MCF 10A (cell line): ENCODE measurements around the gene CTNNA1. TPM values are rescaled to one million over a fixed set of nuclear protein-coding genes. Genes with fewer than 3 reads are reported as not detected.

Experiments used
- BruUV-seq: library from RNA; stranded (reverse); fragments of 400-500 nt; replicated peaks from 2 replicates; lab custom pipeline; 2021; lab: Mats Ljungman, UMichigan
- CTCF ChIA-PET: fragments of 300-600 bp; sonication (Branson Sonifier 250); formaldehyde crosslinking; extraction: SDS; loops from one replicate; lab custom pipeline; 2021; ENCODE audit warnings: antibody characterized with exemption, inconsistent platforms; lab: Yijun Ruan, JAX
- POLR2A ChIA-PET: fragments of 300-600, 350-650 bp; sonication (Branson Sonifier 250); formaldehyde crosslinking; extraction: SDS; loops from one replicate; lab custom pipeline; 2020; ENCODE audit warnings: antibody characterized with exemption, inconsistent platforms; lab: Yijun Ruan, JAX
- DNase-seq: peaks from one replicate; pipeline ENCODE4 v3.0.0-alpha.2; 2018; ENCODE audit not compliant: unreplicated experiment
- H3K27ac Mint-ChIP-seq: one replicate; pipeline ENCODE4 v1.8.0; 2022; ENCODE audit warnings: mild to moderate bottlenecking, low read depth, mixed read lengths; ENCODE audit not compliant: unreplicated experiment
- H3K27me3 Mint-ChIP-seq: one replicate; pipeline ENCODE4 v1.8.0; 2022; ENCODE audit warnings: mixed read lengths; ENCODE audit not compliant: insufficient read depth, unreplicated experiment
- H3K36me3 Mint-ChIP-seq: one replicate; pipeline ENCODE4 v1.8.0; 2022; ENCODE audit warnings: mild to moderate bottlenecking, moderate library complexity, mixed read lengths; ENCODE audit not compliant: insufficient read depth, unreplicated experiment
- H3K4me1 Mint-ChIP-seq: one replicate; pipeline ENCODE4 v1.8.0; 2022; ENCODE audit warnings: mixed read lengths; ENCODE audit not compliant: insufficient read depth, unreplicated experiment
- H3K4me3 Mint-ChIP-seq: one replicate; pipeline ENCODE4 v1.8.0; 2022; ENCODE audit warnings: mild to moderate bottlenecking, moderate library complexity, mixed read lengths; ENCODE audit not compliant: unreplicated experiment
- H3K9me3 Mint-ChIP-seq: one replicate; pipeline ENCODE4 v1.8.0; 2022; ENCODE audit warnings: mixed read lengths; ENCODE audit not compliant: unreplicated experiment
- CTCF ChIP-seq: fragments of 200-600 bp; IDR thresholded peaks from one replicate; pipeline ENCODE4 v1.8.0; 2022; ENCODE audit warnings: antibody characterized with exemption, mild to moderate bottlenecking; ENCODE audit not compliant: unreplicated experiment
- intact Hi-C: fragments of 100-400 bp; cut with micrococcal nuclease; formaldehyde crosslinking; loops from 2 replicates; pipeline ENCODE4 v1.14.1; 2022
- total RNA-seq: library from RNA; stranded (reverse); gene quantifications from 2 replicates; pipeline ENCODE4 v1.2.3, GENCODE V29; 2022

The CTNNA1 gene
- total RNA-seq, 1 experiment from 2014 or later, result 519 TPM

- H3K36me3 Mint-ChIP-seq, result peaks cover 15% of the 10 kb centered on the region
- TF ChIP-seq CTCF, result no peak
- H3K9me3 Mint-ChIP-seq, result no peaks in the 10 kb centered on the region
- peaks cover 6% of the 10 kb centered on the region for H3K4me1 Mint-ChIP-seq
- ChIA-PET POLR2A (no interaction called here), CTCF (no interaction called here)
- peak; percentile 31 for DNase-seq
- no peaks in the 10 kb centered on the region for H3K27me3 Mint-ChIP-seq
- no peak overlapping the region for H3K27ac Mint-ChIP-seq
- no TSS peak for BruUV-seq
- no peak overlapping the region for H3K4me3 Mint-ChIP-seq
- intact Hi-C loops, result no loop called here
Observed at GRCh38 chr5:138975098-138975847, 222.0 kb downstream of the CTNNA1 start.

GRCh38 chr5:138978080-138978479 is 224.9 kb downstream of the CTNNA1 start:
- TF ChIP-seq CTCF, result no peak
- Mint-ChIP-seq H3K27ac (no peak overlapping the region), H3K9me3 (no peaks in the 10 kb centered on the region), H3K4me3 (no peak overlapping the region), H3K27me3 (no peaks in the 10 kb centered on the region), H3K4me1 (peaks cover 6% of the 10 kb centered on the region), H3K36me3 (peaks cover 15% of the 10 kb centered on the region)
- intact Hi-C loops, result no loop called here
- DNase-seq, result no peak
- no TSS peak for BruUV-seq
- POLR2A ChIA-PET, result interaction anchor here (0.6 to 1.4 kb wide), 3 partner anchors 10 to 231 kb away, joined by 3 to 4 read pairs (median 3); no protein-coding TSS in a partner anchor
- CTCF ChIA-PET, result interaction anchor here (0.6 kb wide), 2 partner anchors 15 to 29 kb away, joined by 3 to 4 read pairs; no protein-coding TSS in a partner anchor

GRCh38 chr5:138978581-138978980 is 225.4 kb downstream of the CTNNA1 start:
- BruUV-seq, result no TSS peak
- Mint-ChIP-seq H3K36me3 (peaks cover 19% of the 10 kb centered on the region), H3K9me3 (no peaks in the 10 kb centered on the region), H3K27me3 (no peaks in the 10 kb centered on the region), H3K27ac (no peak overlapping the region), H3K4me3 (no peak overlapping the region), H3K4me1 (peaks cover 6% of the 10 kb centered on the region)
- ChIA-PET POLR2A (interaction anchor here (0.6 to 1.4 kb wide), 2 partner anchors 9 to 43 kb away, joined by 3 to 4 read pairs; no protein-coding TSS in a partner anchor), CTCF (interaction anchor here (0.6 kb wide), 2 partner anchors 16 to 29 kb away, joined by 3 to 4 read pairs; no protein-coding TSS in a partner anchor)
- intact Hi-C loops, result no loop called here
- DNase-seq, result no peak
- no peak for TF ChIP-seq CTCF

GRCh38 chr5:138979684-138980280 is 226.6 kb downstream of the CTNNA1 start:
- CTCF ChIA-PET, result interaction anchor here (0.6 kb wide), 1 partner anchor 191 kb away, joined by 3 read pairs; no protein-coding TSS in a partner anchor
- POLR2A ChIA-PET, result no interaction called here
- H3K36me3 Mint-ChIP-seq, result peaks cover 26% of the 10 kb centered on the region
- intact Hi-C loops, result no loop called here
- no peaks in the 10 kb centered on the region for H3K27me3 Mint-ChIP-seq
- TF ChIP-seq CTCF, result no peak
- DNase-seq, result no peak
- H3K4me1 Mint-ChIP-seq, result peaks cover 6% of the 10 kb centered on the region
- no peaks in the 10 kb centered on the region for H3K9me3 Mint-ChIP-seq
- no TSS peak for BruUV-seq
- no peak overlapping the region for H3K4me3 Mint-ChIP-seq
- H3K27ac Mint-ChIP-seq, result no peak overlapping the region
